ENCODE data around the gene AUTS2.

The AUTS2 gene

GRCh38 chr7:69759373-69759772, 161.1 kb downstream of the AUTS2 start:
- no peak overlapping the region for H3K27ac Mint-ChIP-seq
- H3K9me3 Mint-ChIP-seq: no peaks in the 10 kb centered on the region
- no peaks in the 10 kb centered on the region for H3K36me3 Mint-ChIP-seq
- peaks cover 3 to 12% of the 10 kb centered on the region in 2 donors for H3K4me1 Mint-ChIP-seq
- DNase-seq: no peak
- H3K4me3 Mint-ChIP-seq: no peak overlapping the region
- H3K27me3 Mint-ChIP-seq: no peaks in the 10 kb centered on the region
- no peak for ATAC-seq (replicated peaks)

- H3K27me3 Mint-ChIP-seq: no peaks in the 10 kb centered on the region
- no peak for ATAC-seq (replicated peaks)
- H3K27ac Mint-ChIP-seq: no peak overlapping the region
Measured at GRCh38 chr7:69761290-69761922, 163.1 kb downstream of the AUTS2 start.

GRCh38 chr7:69762821-69763352, 164.6 kb downstream of the AUTS2 start:
- H3K27ac Mint-ChIP-seq: no peak overlapping the region
- H3K4me1 Mint-ChIP-seq: peaks cover 1 to 6% of the 10 kb centered on the region in 2 donors
- H3K36me3 Mint-ChIP-seq: no peaks in the 10 kb centered on the region
- ATAC-seq (replicated peaks): peak in 1 of 2 donors; percentile 23
- H3K9me3 Mint-ChIP-seq: peaks cover 0 to 2% of the 10 kb centered on the region in 2 donors
- no peak for DNase-seq
- H3K27me3 Mint-ChIP-seq: no peaks in the 10 kb centered on the region
- no peak overlapping the region for H3K4me3 Mint-ChIP-seq

More at GRCh38 chr7:69761290-69761922, 163.1 kb downstream of the AUTS2 start:
- DNase-seq: no peak
- Mint-ChIP-seq H3K36me3 (no peaks in the 10 kb centered on the region), H3K4me3 (no peak overlapping the region), H3K4me1 (peaks cover 1 to 6% of the 10 kb centered on the region in 2 donors), H3K9me3 (peaks cover 0 to 2% of the 10 kb centered on the region in 2 donors)

GRCh38 chr7:69763513-69763912, 165.2 kb downstream of the AUTS2 start:
- ATAC-seq (replicated peaks): no peak
- DNase-seq: no peak
- no peaks in the 10 kb centered on the region for H3K36me3 Mint-ChIP-seq
- H3K4me1 Mint-ChIP-seq: peaks cover 2 to 6% of the 10 kb centered on the region in 2 donors
- H3K27me3 Mint-ChIP-seq: no peaks in the 10 kb centered on the region
- H3K27ac Mint-ChIP-seq: no peak overlapping the region
- H3K9me3 Mint-ChIP-seq: peaks cover 0 to 2% of the 10 kb centered on the region in 2 donors
- H3K4me3 Mint-ChIP-seq: no peak overlapping the region

GRCh38 chr7:69764147-69764546, 165.9 kb downstream of the AUTS2 start:
- ATAC-seq (replicated peaks) (no peak), DNase-seq (no peak)
- Mint-ChIP-seq H3K4me3 (no peak overlapping the region), H3K4me1 (peaks cover 3 to 6% of the 10 kb centered on the region in 2 donors), H3K27ac (no peak overlapping the region), H3K9me3 (peaks cover 0 to 2% of the 10 kb centered on the region in 2 donors), H3K27me3 (no peaks in the 10 kb centered on the region), H3K36me3 (no peaks in the 10 kb centered on the region)

GRCh38 chr7:69764681-69765080, 166.4 kb downstream of the AUTS2 start:
- Mint-ChIP-seq H3K4me1 (peaks cover 3 to 6% of the 10 kb centered on the region in 2 donors), H3K27ac (no peak overlapping the region), H3K36me3 (no peaks in the 10 kb centered on the region), H3K4me3 (no peak overlapping the region), H3K9me3 (peaks cover 0 to 2% of the 10 kb centered on the region in 2 donors), H3K27me3 (no peaks in the 10 kb centered on the region)
- no peak for DNase-seq
- ATAC-seq (replicated peaks): no peak

GRCh38 chr7:69765879-69766278, 167.6 kb downstream of the AUTS2 start:
- no peak for DNase-seq
- ATAC-seq (replicated peaks): no peak
- H3K4me3 Mint-ChIP-seq: no peak overlapping the region
- peaks cover 0 to 2% of the 10 kb centered on the region in 2 donors for H3K9me3 Mint-ChIP-seq
- H3K27me3 Mint-ChIP-seq: no peaks in the 10 kb centered on the region
- peaks cover 3 to 6% of the 10 kb centered on the region in 2 donors for H3K4me1 Mint-ChIP-seq
- no peaks in the 10 kb centered on the region for H3K36me3 Mint-ChIP-seq
- no peak overlapping the region for H3K27ac Mint-ChIP-seq

- H3K36me3 Mint-ChIP-seq: no peaks in the 10 kb centered on the region
- no peak for ATAC-seq (replicated peaks)
- H3K27ac Mint-ChIP-seq: no peak overlapping the region
- H3K9me3 Mint-ChIP-seq: peaks cover 0 to 2% of the 10 kb centered on the region in 2 donors
- no peak overlapping the region for H3K4me3 Mint-ChIP-seq
- peaks cover 5 to 6% of the 10 kb centered on the region in 2 donors for H3K4me1 Mint-ChIP-seq
- DNase-seq: no peak
- H3K27me3 Mint-ChIP-seq: no peaks in the 10 kb centered on the region
Measured at GRCh38 chr7:69768986-69769595, 170.8 kb downstream of the AUTS2 start.

- no peak for ATAC-seq (replicated peaks)
- peaks cover 0 to 2% of the 10 kb centered on the region in 2 donors for H3K9me3 Mint-ChIP-seq
- H3K4me1 Mint-ChIP-seq: peaks cover 5 to 6% of the 10 kb centered on the region in 2 donors
- no peak for DNase-seq
- H3K36me3 Mint-ChIP-seq: no peaks in the 10 kb centered on the region
- H3K4me3 Mint-ChIP-seq: no peak overlapping the region
- H3K27me3 Mint-ChIP-seq: no peaks in the 10 kb centered on the region
- H3K27ac Mint-ChIP-seq: peak overlapping the region; percentile 37
Measured at GRCh38 chr7:69769826-69770225, 171.6 kb downstream of the AUTS2 start.

- Mint-ChIP-seq H3K36me3 (no peaks in the 10 kb centered on the region), H3K4me1 (peaks cover 5 to 6% of the 10 kb centered on the region in 2 donors), H3K9me3 (peaks cover 0 to 2% of the 10 kb centered on the region in 2 donors), H3K4me3 (no peak overlapping the region), H3K27me3 (no peaks in the 10 kb centered on the region), H3K27ac (no peak overlapping the region)
- DNase-seq (no peak), ATAC-seq (replicated peaks) (no peak)
Measured at GRCh38 chr7:69770613-69771012, 172.3 kb downstream of the AUTS2 start.

- no peak for DNase-seq
- Mint-ChIP-seq H3K4me3 (no peak overlapping the region), H3K36me3 (no peaks in the 10 kb centered on the region), H3K27me3 (no peaks in the 10 kb centered on the region), H3K4me1 (peaks cover 9 to 10% of the 10 kb centered on the region in 2 donors), H3K27ac (no peak overlapping the region), H3K9me3 (no peaks in the 10 kb centered on the region)
- no peak for ATAC-seq (replicated peaks)
Measured at GRCh38 chr7:69772718-69773436, 174.6 kb downstream of the AUTS2 start.

GRCh38 chr7:69773535-69774225, 175.4 kb downstream of the AUTS2 start:
- H3K4me3 Mint-ChIP-seq: no peak overlapping the region
- H3K36me3 Mint-ChIP-seq: no peaks in the 10 kb centered on the region
- DNase-seq: no peak
- no peaks in the 10 kb centered on the region for H3K9me3 Mint-ChIP-seq
- no peak overlapping the region for H3K27ac Mint-ChIP-seq
- ATAC-seq (replicated peaks): no peak
- H3K4me1 Mint-ChIP-seq: peaks cover 7 to 10% of the 10 kb centered on the region in 2 donors
- no peaks in the 10 kb centered on the region for H3K27me3 Mint-ChIP-seq

GRCh38 chr7:69775231-69775771, 177.0 kb downstream of the AUTS2 start:
- Mint-ChIP-seq H3K27ac (no peak overlapping the region), H3K9me3 (no peaks in the 10 kb centered on the region), H3K4me3 (no peak overlapping the region), H3K36me3 (no peaks in the 10 kb centered on the region), H3K27me3 (no peaks in the 10 kb centered on the region), H3K4me1 (peaks cover 7 to 10% of the 10 kb centered on the region in 2 donors)
- ATAC-seq (replicated peaks) (no peak), DNase-seq (no peak)

- H3K36me3 Mint-ChIP-seq: no peaks in the 10 kb centered on the region
- H3K9me3 Mint-ChIP-seq: no peaks in the 10 kb centered on the region
- H3K4me1 Mint-ChIP-seq: peaks cover 9 to 12% of the 10 kb centered on the region in 2 donors
- DNase-seq: no peak
- H3K27me3 Mint-ChIP-seq: no peaks in the 10 kb centered on the region
- ATAC-seq (replicated peaks): no peak
- H3K27ac Mint-ChIP-seq: no peak overlapping the region
- H3K4me3 Mint-ChIP-seq: no peak overlapping the region
Measured at GRCh38 chr7:69776611-69777010, 178.3 kb downstream of the AUTS2 start.
